Fibroblast of the conjunctiva (primary cell): ENCODE data around the gene FRAS1.
"Not testable (repeated sequence)": the region's sequence is repeated elsewhere in the genome, so short reads cannot be mapped to it uniquely, and the experiment has no call there.

ENCODE experiments used
- DNase-seq: peaks from one replicate; pipeline ENCODE4 v3.0.0-alpha.2; 2010; ENCODE audit warnings: low read depth

Gene FRAS1

DNA sequence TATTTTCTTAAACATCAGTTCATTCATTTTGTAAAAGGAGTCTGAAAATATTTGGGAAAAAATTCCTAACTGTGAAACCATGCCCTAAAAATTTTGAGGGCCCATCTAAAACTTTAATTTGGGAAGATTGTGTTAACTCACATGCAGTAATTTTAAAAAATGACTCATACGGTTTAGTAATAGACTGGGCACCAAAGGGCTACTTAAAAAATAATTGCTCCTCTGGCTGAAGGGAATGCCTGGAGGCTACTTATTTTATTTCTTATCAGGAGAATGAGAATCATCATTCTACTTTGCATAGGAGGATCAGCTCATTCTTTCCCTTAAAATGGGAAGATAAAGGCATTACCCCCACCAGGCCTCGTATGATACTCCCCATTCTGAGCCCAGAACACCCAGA lies 271.5 kb downstream of the FRAS1 start:
- DNase-seq: not testable (repeated sequence)

DNA sequence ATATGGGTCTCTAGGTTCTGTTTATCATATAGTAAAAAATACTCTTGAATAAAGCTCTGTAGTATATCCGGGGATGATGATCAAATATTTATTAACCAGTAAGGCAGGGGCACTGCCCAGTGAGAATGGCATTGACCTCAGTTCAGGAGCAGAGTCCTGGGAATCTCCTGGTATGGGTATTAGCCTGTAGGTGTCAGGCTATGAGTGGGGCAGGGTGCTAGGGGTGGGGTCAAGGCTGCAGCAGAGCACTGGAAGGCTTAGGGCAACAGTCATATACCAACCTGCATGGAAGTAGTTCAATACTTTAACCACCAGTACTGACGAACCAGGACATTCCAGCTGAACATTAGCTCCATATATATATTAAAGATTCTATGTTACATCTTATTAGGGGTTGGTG lies 274.1 kb downstream of the FRAS1 start:
- no peak for DNase-seq

GRCh38 chr4:78331965-78332364 lies 274.8 kb downstream of the FRAS1 start:
- DNase-seq: no peak

- DNase-seq: no peak
Measured at GRCh38 chr4:78332976-78333375, 275.9 kb downstream of the FRAS1 start.

GRCh38 chr4:78336093-78336943 lies 279.2 kb downstream of the FRAS1 start:
- no peak for DNase-seq

GRCh38 chr4:78337244-78338020 lies 280.3 kb downstream of the FRAS1 start:
- DNase-seq: no peak

DNA sequence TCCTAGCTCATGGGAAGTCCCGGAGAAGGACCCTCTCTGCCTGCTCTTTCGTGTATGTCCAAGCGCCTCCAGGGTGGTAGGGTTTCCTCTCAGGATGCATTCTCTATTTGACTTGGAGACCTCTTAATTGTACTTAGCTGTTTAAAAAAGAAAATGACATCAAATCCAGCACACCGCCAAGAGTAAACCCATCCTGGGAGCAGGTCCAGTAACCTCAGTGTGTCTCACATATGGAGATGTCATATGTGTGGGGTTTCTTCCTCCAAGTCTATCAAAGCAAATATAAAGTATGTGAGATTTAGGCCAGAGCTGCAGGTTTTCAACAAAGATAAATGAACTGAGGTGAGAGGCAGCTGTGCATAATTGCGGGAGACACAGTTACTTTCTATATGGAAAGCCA lies 285.0 kb downstream of the FRAS1 start:
- no peak for DNase-seq

DNA sequence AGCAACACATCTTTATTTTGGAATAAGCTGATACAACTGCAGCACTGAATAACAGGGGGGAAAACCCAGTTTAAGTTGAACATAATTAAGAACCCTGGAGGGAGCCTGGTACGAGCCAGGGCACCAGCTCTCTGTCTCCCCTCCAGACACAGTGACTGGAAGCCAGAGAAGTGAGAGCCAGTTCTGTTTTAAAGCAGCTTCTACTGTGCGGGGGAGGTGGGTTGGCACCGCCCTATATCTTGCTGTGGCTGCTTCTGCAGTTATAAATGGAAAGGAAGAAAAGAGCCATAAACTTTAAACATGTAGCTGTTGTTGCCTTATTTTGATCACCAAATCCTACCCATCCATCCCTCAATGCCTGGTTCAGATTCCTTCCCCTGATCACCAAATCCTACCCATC lies 286.6 kb downstream of the FRAS1 start:
- no peak for DNase-seq

- no peak for DNase-seq
Measured at GRCh38 chr4:78345237-78345636, 288.1 kb downstream of the FRAS1 start.

- no peak for DNase-seq
Measured at GRCh38 chr4:78346222-78346621, 289.1 kb downstream of the FRAS1 start.

DNA sequence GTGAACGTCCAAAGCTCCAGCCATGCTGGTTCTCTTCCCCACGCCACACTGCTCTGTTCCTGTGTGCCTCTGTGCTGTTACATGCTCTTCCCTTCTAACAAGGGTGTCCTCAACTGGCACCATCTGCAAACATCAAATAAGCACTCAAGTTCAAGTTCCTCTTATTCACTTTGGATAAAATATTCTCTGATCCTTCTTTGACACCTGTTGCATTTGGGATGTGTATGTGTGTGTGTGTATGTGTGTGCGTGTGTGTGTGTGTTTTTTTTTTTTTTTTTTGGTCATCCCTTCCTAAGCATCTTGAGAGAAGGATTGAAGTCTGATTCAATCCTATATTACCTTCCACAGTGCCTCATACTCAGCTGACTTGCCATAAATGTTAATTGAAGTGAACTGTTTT lies 290.4 kb downstream of the FRAS1 start:
- DNase-seq: no peak

DNA sequence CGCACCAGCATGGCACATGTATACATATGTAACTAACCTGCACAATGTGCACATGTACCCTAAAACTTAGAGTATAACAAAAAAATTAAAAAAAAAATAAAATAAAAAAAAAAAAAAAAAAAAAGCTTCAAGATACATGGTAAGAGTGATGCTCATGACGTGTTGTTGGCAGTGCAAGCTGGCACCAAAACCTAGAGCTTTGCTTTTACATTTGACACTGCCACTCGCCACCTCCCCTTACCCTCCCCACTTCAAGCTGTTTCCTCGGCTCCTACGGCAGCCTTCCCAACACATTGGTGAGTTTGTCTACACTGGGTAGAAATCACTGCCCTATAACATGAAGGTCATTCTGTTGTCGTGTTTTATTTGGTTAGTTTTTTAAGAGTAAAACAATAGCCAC lies 296.8 kb downstream of the FRAS1 start:
- no peak for DNase-seq

DNA sequence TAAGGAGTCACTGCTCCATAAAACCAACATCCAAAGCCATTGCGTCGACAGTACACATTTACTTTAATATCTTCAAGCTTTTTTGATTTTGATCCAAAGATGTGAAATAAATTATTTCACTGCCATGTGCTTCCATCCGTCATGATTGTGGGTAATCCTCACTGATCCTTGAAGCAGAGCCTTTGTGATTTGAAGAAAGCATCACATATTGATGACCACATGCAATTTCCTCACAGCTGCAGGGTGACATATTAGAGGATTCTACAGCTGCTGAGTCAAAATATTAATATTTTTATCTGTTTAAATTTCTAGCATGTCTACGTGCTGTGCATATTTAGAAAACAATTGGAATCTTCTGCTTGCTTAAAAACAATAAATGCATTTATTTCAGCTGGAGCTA lies 297.7 kb downstream of the FRAS1 start:
- no peak for DNase-seq

GRCh38 chr4:78355306-78355705 lies 298.2 kb downstream of the FRAS1 start:
- no peak for DNase-seq

DNA sequence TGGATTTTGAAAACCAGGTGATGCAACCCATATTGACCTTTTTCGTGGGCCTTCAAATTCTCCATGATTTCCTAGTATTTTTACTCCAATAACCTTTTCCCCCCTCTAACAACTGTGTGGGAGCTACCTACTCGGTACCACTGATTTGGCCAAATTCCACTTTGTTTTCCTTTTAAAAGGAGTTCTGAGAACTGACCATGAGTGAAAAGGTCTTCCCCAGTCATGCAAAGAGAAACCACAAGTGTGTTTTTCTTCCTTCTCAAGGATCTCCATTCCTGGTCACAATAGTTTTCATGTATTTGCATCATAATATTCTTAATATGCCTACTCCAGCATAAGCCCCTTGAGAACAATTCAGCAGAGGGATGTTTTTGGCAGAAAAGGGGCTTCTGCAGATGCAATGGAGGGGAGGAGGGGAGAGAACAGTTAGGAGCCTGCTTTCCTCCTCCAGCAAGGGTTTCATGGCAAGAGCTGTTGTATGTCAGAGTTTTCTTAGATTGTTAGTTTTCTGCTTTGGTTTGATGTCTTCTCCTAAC lies 299.2 kb downstream of the FRAS1 start:
- no peak for DNase-seq

DNA sequence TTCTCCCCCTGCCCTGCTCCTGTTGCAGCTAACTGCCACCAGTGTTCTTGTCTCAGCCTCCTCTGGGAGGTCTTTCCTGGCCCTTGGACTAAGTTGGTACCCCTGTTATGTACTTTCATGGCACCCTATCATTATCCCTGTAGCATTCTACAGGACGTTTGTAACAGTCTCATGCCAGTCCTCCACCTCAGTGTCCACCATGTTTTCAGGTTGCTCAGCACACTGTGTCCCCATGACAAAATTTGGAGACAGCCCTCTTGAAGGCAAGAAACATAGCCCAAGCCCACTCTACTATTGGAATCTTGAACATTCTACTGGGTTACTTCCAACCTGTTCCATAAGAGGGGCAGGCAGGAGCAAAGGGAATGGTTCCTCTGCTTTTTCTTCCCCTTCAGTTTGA lies 300.0 kb downstream of the FRAS1 start:
- no peak for DNase-seq

DNA sequence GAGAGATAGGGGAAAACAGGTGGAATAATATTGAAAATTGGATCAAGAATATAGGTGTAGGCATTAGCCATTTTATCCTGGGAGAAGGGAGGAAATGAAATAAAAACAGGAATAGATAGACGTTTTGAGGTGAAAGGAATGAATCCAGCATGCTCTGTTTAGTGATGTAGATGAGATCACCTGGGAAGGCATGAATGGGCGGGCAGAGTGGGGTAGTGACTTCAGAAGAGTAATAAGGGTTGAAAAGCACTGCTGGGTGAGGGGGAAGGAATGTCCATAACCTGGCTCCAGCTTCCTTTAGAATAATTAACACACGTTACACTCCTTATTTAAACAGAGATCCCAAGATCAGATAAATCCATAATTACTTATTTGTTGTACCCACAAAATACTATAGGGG lies 303.3 kb downstream of the FRAS1 start:
- no peak for DNase-seq

GRCh38 chr4:78361621-78362120 lies 304.5 kb downstream of the FRAS1 start:
- DNase-seq: no peak

DNA sequence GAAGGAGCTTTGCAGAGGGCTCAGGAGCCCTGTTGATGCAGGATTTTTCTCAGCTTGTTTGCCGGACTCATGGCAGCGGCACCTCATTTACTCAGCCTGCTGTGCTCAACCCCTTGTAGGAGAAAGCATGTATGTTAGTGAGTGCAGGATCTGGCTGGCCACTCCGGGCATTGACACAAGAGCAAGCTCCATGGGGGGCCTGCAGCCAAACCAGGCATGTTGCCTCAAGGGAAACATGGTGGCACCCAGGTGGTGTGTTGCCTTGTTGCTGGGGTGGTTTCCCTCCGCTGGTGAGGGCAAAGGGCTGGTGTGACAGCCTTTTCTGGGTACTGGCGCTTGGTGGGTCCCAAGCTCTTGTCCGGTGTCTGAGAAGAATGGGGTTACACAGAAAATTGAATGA lies 305.2 kb downstream of the FRAS1 start:
- DNase-seq: no peak

GRCh38 chr4:78363031-78363570 lies 306.0 kb downstream of the FRAS1 start:
- no peak for DNase-seq

GRCh38 chr4:78369679-78370078 lies 312.6 kb downstream of the FRAS1 start:
- no peak for DNase-seq

GRCh38 chr4:78370631-78371372 lies 313.7 kb downstream of the FRAS1 start:
- DNase-seq: no peak
